IPS DF 4.7 (cell line): ENCODE data around the gene CCL14.
"Not testable (repeated sequence)": the region's sequence is repeated elsewhere in the genome, so short reads cannot be mapped to it uniquely, and the experiment has no call there.

ENCODE experiments used
- DNase-seq: peaks from one replicate; pipeline ENCODE4 v3.0.0-alpha.2; 2013; ENCODE audit warnings: low spot score; ENCODE audit errors: extremely low read depth

The CCL14 gene

GRCh38 chr17:35986643-35987042 is at the start of gene CCL14:
CCL14 (minus strand) TSS chr17:35986729; CDS start chr17:35986649, 80 bp downstream.
- no peak for DNase-seq

- DNase-seq, result no peak
These were observed 49.7 kb upstream of the CCL14 start for GRCh38 chr17:36036235-36036634.

- DNase-seq, result no peak
These were observed 47.6 kb upstream of the CCL14 start for GRCh38 chr17:36034127-36034526.

GRCh38 chr17:36030956-36031355 is 44.4 kb upstream of the CCL14 start:
- no peak for DNase-seq

- no peak for DNase-seq
These were observed 41.2 kb upstream of the CCL14 start for GRCh38 chr17:36027761-36028160.

- DNase-seq, result no peak
These were observed 37.8 kb upstream of the CCL14 start for GRCh38 chr17:36024106-36024869.

GRCh38 chr17:36019423-36019822 is 32.9 kb upstream of the CCL14 start:
- DNase-seq, result no peak

GRCh38 chr17:36017799-36018198 is 31.3 kb upstream of the CCL14 start, which contains the start of gene CCL23:
CCL23 (minus strand) TSS chr17:36017972; CDS start chr17:36017897, 75 bp downstream.
- no peak for DNase-seq

GRCh38 chr17:36016555-36016954 is 30.0 kb upstream of the CCL14 start:
- no peak for DNase-seq

GRCh38 chr17:36015895-36016294 is 29.4 kb upstream of the CCL14 start:
- DNase-seq, result not testable (repeated sequence)

- DNase-seq, result no peak
These were observed 28.4 kb upstream of the CCL14 start for GRCh38 chr17:36014946-36015345.

GRCh38 chr17:36011201-36011600 is 24.7 kb upstream of the CCL14 start:
- no peak for DNase-seq

GRCh38 chr17:36008998-36009665 is 22.6 kb upstream of the CCL14 start:
- no peak for DNase-seq

GRCh38 chr17:36004594-36005108 is 18.1 kb upstream of the CCL14 start:
- no peak for DNase-seq

GRCh38 chr17:36002631-36003030 is 16.1 kb upstream of the CCL14 start:
- DNase-seq, result no peak

GRCh38 chr17:36001862-36002603 is 15.5 kb upstream of the CCL14 start:
- DNase-seq, result no peak

GRCh38 chr17:36001110-36001771 is 14.7 kb upstream of the CCL14 start, which contains the start of gene CCL15:
CCL15 (minus strand) TSS chr17:36001553; CDS start chr17:36001492, 61 bp downstream.
- no peak for DNase-seq

GRCh38 chr17:36000732-36001109 is 14.2 kb upstream of the CCL14 start:
- DNase-seq, result no peak

- no peak for DNase-seq
These were observed 12.2 kb upstream of the CCL14 start for GRCh38 chr17:35998756-35999155.

- no peak for DNase-seq
These were observed 11.6 kb upstream of the CCL14 start for GRCh38 chr17:35998018-35998545.

GRCh38 chr17:35995346-35995745 is 8.8 kb upstream of the CCL14 start:
- not testable (repeated sequence) for DNase-seq
